HG02610 (cell line): ENCODE data around the gene BPIFB1.

Experiments used
- ATAC-seq: cut with Tn5 transposase; IDR thresholded peaks from one replicate; pipeline ENCODE4 v1.9.1; 2021; ENCODE audit warnings: mild to moderate bottlenecking, moderate library complexity; ENCODE audit not compliant: unreplicated experiment

The BPIFB1 gene

GRCh38 chr20:33282991-33283555 is at the start of gene BPIFB1:
TSS of gene BPIFB1 (plus strand) at chr20:33283214. CDS start at chr20:33286074, 2,860 bp downstream.
- no peak for ATAC-seq

- ATAC-seq, result no peak
Observed at GRCh38 chr20:33234050-33234449, 49.0 kb upstream of the BPIFB1 start.

- ATAC-seq, result no peak
Observed at GRCh38 chr20:33235696-33236095, 47.3 kb upstream of the BPIFB1 start, which contains the start of gene BPIFA1. TSS of gene BPIFA1 (plus strand) at chr20:33235996. CDS start at chr20:33237712, 1,716 bp downstream.

GRCh38 chr20:33236351-33236750 is 46.7 kb upstream of the BPIFB1 start:
- ATAC-seq, result no peak

- no peak for ATAC-seq
Observed at GRCh38 chr20:33237989-33238388, 45.0 kb upstream of the BPIFB1 start.

- ATAC-seq, result no peak
Observed at GRCh38 chr20:33239418-33239817, 43.6 kb upstream of the BPIFB1 start.

GRCh38 chr20:33239979-33240736 is 42.9 kb upstream of the BPIFB1 start:
- ATAC-seq, result no peak

GRCh38 chr20:33240923-33241322 is 42.1 kb upstream of the BPIFB1 start:
- ATAC-seq, result no peak

GRCh38 chr20:33242319-33243100 is 40.5 kb upstream of the BPIFB1 start:
- no peak for ATAC-seq

- no peak for ATAC-seq
Observed at GRCh38 chr20:33246077-33246476, 36.9 kb upstream of the BPIFB1 start.

GRCh38 chr20:33249456-33249855 is 33.6 kb upstream of the BPIFB1 start:
- no peak for ATAC-seq

- no peak for ATAC-seq
Observed at GRCh38 chr20:33250666-33251065, 32.3 kb upstream of the BPIFB1 start.

GRCh38 chr20:33251496-33251895 is 31.5 kb upstream of the BPIFB1 start:
- no peak for ATAC-seq

- no peak for ATAC-seq
Observed at GRCh38 chr20:33252460-33252859, 30.6 kb upstream of the BPIFB1 start.

- ATAC-seq, result no peak
Observed at GRCh38 chr20:33255005-33255404, 28.0 kb upstream of the BPIFB1 start.

GRCh38 chr20:33257237-33257636 is 25.8 kb upstream of the BPIFB1 start:
- ATAC-seq, result no peak

GRCh38 chr20:33259371-33259770 is 23.6 kb upstream of the BPIFB1 start:
- ATAC-seq, result no peak

- ATAC-seq, result no peak
Observed at GRCh38 chr20:33261465-33261864, 21.5 kb upstream of the BPIFB1 start.

- no peak for ATAC-seq
Observed at GRCh38 chr20:33262658-33263065, 20.4 kb upstream of the BPIFB1 start.

GRCh38 chr20:33263784-33264183 is 19.2 kb upstream of the BPIFB1 start:
- no peak for ATAC-seq

GRCh38 chr20:33267701-33268100 is 15.3 kb upstream of the BPIFB1 start:
- no peak for ATAC-seq
